ENCODE data around the gene DLG2.

DLG2 gene

DNA sequence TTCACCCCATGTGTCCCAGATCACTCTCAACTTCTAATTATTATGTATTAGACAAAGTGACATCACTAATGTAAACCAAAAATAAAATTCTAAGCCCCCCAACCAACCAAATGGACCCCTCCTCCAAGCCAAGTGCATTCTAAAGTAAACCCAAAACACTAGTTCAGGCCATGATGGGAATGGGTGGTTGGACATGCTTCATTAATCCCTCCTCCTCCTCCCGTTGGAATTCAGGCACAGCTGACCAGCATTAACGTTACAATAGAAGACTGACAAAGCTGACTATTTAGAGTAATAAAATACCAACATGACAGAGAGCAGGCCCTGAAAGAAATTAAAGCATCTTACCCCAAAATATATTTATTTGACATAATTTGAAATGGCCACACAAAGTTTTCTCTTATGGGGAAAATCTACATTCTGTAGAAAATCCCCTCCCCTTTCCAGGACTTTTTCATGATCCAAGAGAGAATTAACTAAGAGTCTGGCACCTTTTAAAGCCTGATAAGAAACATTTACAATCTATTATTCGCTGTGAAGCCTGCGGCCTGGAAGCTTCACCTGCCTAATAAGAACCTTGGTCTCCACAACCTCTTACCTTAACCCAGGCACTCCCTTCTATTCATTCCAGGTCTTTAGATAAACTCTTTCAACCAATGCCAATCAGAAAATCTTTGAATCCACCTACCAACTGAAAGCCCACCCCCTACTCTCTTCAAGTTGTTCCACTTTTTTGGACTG is 1392.5 kb downstream of the DLG2 start:
- H3K27ac ChIP-seq: no peak overlapping the region
- TF ChIP-seq CTCF (IDR thresholded peaks at IDR 0.05) (no peak), ZFX (IDR thresholded peaks at IDR 0.05; ENCODE audit: borderline replicate concordance) (no peak)

DNA sequence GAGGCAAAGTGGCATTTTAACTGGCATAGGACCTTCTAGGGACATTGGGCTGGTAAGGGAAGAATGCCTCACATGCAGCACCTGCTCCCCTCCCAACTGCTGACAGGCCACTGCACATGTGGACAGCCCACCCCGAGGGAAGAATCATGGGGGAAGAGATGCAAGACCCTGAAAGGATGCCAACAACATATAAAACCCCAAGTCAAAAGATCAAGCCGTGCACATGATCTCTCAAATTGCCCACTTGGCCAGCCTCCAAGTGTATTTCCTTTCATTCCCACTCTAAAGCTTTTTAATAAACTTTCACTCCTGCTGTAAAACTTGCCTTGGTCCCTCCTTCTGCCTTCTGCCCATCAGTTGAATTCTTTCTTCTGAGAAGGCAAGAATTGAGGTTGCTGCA is 1393.1 kb downstream of the DLG2 start:
- TF ChIP-seq ZFX (IDR thresholded peaks at IDR 0.05; ENCODE audit: borderline replicate concordance) (no peak), CTCF (IDR thresholded peaks at IDR 0.05) (no peak)

GRCh38 chr11:84232511-84232910 is 1394.6 kb downstream of the DLG2 start:
- TF ChIP-seq ZFX (IDR thresholded peaks at IDR 0.05; ENCODE audit: borderline replicate concordance): no peak
- TF ChIP-seq CTCF (IDR thresholded peaks at IDR 0.05): no peak
- H3K27ac ChIP-seq: no peak overlapping the region

More for the DNA sequence above, 1393.1 kb downstream of the DLG2 start:
- no peak overlapping the region for H3K27ac ChIP-seq

GRCh38 chr11:84230402-84230801 is 1396.7 kb downstream of the DLG2 start:
- no peak for TF ChIP-seq ZFX (IDR thresholded peaks at IDR 0.05; ENCODE audit: borderline replicate concordance)
- no peak for TF ChIP-seq CTCF (IDR thresholded peaks at IDR 0.05)
- no peak overlapping the region for H3K27ac ChIP-seq

- no peak overlapping the region for H3K27ac ChIP-seq
- no peak for TF ChIP-seq CTCF (IDR thresholded peaks at IDR 0.05)
- TF ChIP-seq ZFX (IDR thresholded peaks at IDR 0.05; ENCODE audit: borderline replicate concordance): no peak
Observed at GRCh38 chr11:84227970-84228665, 1399.0 kb downstream of the DLG2 start.

GRCh38 chr11:84224042-84224441 is 1403.1 kb downstream of the DLG2 start:
- no peak overlapping the region for H3K27ac ChIP-seq
- no peak for TF ChIP-seq ZFX (IDR thresholded peaks at IDR 0.05; ENCODE audit: borderline replicate concordance)
- no peak for TF ChIP-seq CTCF (IDR thresholded peaks at IDR 0.05)

DNA sequence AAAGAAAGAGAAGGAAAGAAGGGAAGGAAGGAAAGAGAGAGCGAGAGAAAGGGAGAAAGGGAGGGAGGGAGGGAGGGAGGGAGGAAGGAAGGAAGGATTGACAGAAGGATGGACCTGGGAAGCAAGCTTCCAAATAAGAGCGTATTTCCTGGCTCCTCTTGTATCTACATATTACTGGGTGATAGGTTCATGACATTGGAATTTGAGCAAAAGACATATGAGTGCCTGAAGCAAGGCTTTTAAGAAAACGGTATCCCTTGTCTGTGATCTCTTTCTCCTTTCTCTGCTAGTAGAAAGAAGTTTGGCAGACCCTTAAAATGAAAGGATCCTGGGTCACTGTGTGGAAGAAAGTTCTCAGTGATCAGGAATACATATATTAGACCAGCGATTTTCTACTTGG is 1408.8 kb downstream of the DLG2 start:
- TF ChIP-seq CTCF (IDR thresholded peaks at IDR 0.05): no peak
- no peak for TF ChIP-seq ZFX (IDR thresholded peaks at IDR 0.05; ENCODE audit: borderline replicate concordance)
- no peak overlapping the region for H3K27ac ChIP-seq

All from 22Rv1 (cell line).